ENCODE results near the gene SOSTDC1. TPM values are rescaled to one million over a fixed set of nuclear protein-coding genes. Genes with fewer than 3 reads are reported as not detected.

The SOSTDC1 gene
- total and polyA plus RNA-seq, 11 donors = 0.07 to 0.56 (median 0.17) TPM; not detected in 3

DNA sequence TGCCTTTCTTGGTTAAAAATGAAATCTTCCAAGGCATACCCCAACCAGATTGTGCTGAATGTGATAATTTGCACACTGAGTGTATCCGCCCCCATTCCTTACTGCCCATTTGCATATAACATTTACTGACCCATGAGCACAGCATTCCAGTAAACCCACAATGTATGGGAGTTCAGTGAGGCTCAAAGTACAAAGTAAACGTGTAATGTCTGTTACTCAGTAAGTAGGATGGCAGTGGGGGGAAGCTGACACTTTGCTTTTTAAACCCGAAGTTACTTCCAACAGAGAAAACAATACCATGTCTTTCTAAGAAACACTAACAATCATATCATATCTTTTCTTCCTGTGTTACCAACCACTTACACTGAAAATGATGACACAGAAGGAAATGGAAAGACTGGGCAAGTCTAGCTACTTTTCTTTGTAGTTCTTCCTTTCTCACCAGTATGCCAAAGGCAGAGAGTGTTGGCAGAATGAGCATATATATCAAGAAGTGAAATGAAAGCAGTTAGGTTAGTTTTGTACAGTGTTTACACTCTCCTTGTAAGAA, 27.1 kb upstream of the SOSTDC1 start:
- TF ChIP-seq, protein P1, sequence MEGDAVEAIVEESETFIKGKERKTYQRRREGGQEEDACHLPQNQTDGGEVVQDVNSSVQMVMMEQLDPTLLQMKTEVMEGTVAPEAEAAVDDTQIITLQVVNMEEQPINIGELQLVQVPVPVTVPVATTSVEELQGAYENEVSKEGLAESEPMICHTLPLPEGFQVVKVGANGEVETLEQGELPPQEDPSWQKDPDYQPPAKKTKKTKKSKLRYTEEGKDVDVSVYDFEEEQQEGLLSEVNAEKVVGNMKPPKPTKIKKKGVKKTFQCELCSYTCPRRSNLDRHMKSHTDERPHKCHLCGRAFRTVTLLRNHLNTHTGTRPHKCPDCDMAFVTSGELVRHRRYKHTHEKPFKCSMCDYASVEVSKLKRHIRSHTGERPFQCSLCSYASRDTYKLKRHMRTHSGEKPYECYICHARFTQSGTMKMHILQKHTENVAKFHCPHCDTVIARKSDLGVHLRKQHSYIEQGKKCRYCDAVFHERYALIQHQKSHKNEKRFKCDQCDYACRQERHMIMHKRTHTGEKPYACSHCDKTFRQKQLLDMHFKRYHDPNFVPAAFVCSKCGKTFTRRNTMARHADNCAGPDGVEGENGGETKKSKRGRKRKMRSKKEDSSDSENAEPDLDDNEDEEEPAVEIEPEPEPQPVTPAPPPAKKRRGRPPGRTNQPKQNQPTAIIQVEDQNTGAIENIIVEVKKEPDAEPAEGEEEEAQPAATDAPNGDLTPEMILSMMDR (IDR thresholded peaks at IDR 0.05) = no peak
- TF ChIP-seq POLR2A (IDR thresholded peaks at IDR 0.05) = no peak
- ATAC-seq = no peak

DNA sequence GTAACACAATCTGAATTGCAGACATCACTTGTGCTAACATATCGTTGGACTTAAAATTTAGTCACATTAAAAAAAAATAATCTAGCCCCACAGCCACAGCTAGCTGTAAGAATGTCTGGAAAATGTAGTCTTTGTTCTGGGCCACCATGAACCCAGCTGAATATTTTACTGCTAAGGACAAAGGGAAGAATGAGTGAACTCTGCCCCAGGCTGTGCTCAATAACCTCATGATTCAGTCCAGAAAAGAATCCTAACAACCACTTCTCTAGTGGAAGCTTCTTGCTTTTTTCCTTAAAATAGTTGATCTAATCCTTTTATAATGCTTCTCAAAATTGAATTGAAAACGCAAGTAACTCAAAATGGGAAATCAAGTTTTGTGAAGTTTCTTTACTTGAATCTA, 25.6 kb upstream of the SOSTDC1 start:
- no peak for DNase-seq
- H3K9me3 ChIP-seq = no peaks in the 10 kb centered on the region
- no peak for ATAC-seq
- no peak overlapping the region for H3K27ac ChIP-seq
- H3K4me1 ChIP-seq = no peaks in the 10 kb centered on the region
- no peaks in the 10 kb centered on the region for H3K36me3 ChIP-seq
- TF ChIP-seq, protein P1 (IDR thresholded peaks at IDR 0.05) = no peak
- TF ChIP-seq POLR2A (IDR thresholded peaks at IDR 0.05) = no peak
- intact Hi-C loops (cut with DNase I) = no loop called here
- no peaks in the 10 kb centered on the region for H3K27me3 ChIP-seq
- 80 to 90% (median 83%) methylated on average over 2 of the region's 2 CpGs for WGBS, 4 donors
- H3K4me3 ChIP-seq = no peak overlapping the region

More for the DNA sequence above, 27.1 kb upstream of the SOSTDC1 start:
- Histone ChIP-seq H3K27ac (no peak overlapping the region), H3K36me3 (no peaks in the 10 kb centered on the region), H3K27me3 (no peaks in the 10 kb centered on the region), H3K4me1 (no peaks in the 10 kb centered on the region), H3K4me3 (no peak overlapping the region), H3K9me3 (no peaks in the 10 kb centered on the region)
- intact Hi-C loops (cut with DNase I) = no loop called here
- no peak for DNase-seq
- 45 to 59% (median 46%) methylated on average over 3 of the region's 3 CpGs for WGBS, 4 donors

DNA sequence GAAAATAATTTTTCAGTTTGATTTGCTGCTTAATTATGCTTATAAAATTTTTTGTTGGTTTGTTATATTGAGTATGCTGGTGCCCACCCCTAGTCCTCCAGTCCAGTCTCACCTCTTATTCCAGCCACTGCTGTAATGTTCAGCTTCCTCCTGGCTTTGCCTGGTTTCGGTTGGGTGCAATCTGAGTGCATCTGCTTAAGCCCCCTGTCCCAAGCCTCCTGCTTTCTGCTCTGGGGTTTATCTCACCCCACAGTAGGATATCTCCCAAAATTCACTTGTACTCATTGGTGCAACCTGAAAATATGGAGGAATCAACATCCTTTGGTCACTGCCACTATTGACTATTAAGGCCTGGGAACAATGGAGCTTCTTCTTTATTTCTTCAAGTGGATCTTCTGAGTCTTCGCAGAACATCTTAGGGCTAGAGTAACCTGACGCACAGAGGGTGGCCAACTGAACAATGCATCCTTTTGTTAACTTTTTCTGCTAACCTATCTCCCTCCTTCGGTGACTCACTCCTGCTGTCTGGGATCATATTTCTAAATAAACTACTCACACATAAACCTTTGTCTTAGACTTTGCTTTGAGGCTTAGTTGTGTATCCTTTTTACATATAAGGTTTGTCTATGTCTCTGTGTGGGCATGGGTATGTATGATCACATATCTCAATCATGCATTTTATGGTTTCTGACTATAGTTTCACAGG, 19.1 kb upstream of the SOSTDC1 start:
- H3K9me3 ChIP-seq = no peaks in the 10 kb centered on the region
- no peak for TF ChIP-seq POLR2A (IDR thresholded peaks at IDR 0.05)
- TF ChIP-seq, protein P1 (IDR thresholded peaks at IDR 0.05) = no peak
- no peak for DNase-seq
- H3K36me3 ChIP-seq = no peaks in the 10 kb centered on the region
- ATAC-seq = no peak
- WGBS, 4 donors = 72 to 85% (median 85%) methylated on average over 4 of the region's 4 CpGs
- H3K4me3 ChIP-seq = no peak overlapping the region
- intact Hi-C loops (cut with DNase I) = no loop called here
- no peaks in the 10 kb centered on the region for H3K4me1 ChIP-seq
- no peak overlapping the region for H3K27ac ChIP-seq
- no peaks in the 10 kb centered on the region for H3K27me3 ChIP-seq

DNA sequence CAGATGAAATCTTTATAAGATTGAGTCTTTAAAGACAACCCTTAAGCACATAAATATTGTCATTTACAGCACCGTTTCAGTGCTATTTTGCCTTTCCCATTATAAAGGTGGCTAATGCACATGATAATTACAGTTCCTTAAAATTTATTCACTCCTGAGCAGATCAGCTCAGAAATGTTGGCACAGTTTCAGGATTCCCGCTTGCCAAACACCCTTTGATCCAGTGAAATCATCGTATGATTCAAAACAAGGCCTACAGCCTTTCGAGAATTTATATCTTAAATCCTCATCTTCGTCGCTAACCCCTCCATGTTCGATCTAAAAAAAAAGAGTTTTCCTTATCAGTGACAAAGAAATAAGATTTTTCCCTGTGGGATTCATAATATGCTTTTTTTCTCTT, 14.1 kb upstream of the SOSTDC1 start:
- TF ChIP-seq POLR2A (IDR thresholded peaks at IDR 0.05) = no peak
- TF ChIP-seq, protein P1 (IDR thresholded peaks at IDR 0.05) = no peak
- DNase-seq = no peak
- no peaks in the 10 kb centered on the region for H3K36me3 ChIP-seq
- 83 to 85% (median 84%) methylated on average over 7 of the region's 7 CpGs for WGBS, 4 donors
- no peak overlapping the region for H3K4me3 ChIP-seq
- no peaks in the 10 kb centered on the region for H3K4me1 ChIP-seq
- no peak for ATAC-seq
- H3K27me3 ChIP-seq = no peaks in the 10 kb centered on the region
- H3K27ac ChIP-seq = no peak overlapping the region
- no peaks in the 10 kb centered on the region for H3K9me3 ChIP-seq
- intact Hi-C loops (cut with DNase I) = no loop called here

All from heart left ventricle (tissue), 16 donors.